ENCODE data around the gene SMIM15. TPM values are rescaled to one million over a fixed set of nuclear protein-coding genes. Genes with fewer than 3 reads are reported as not detected.

SMIM15 gene
- total RNA-seq, 1 donor from 2014 or later = 48.9 TPM

Other genes with a start within 250 kb of the SMIM15 start
- gene ERCC8, start 217.4 kb downstream of the SMIM15 start, total RNA-seq = 9.1 TPM
- 17.9 TPM for gene NDUFAF2, start 217.3 kb downstream of the SMIM15 start, total RNA-seq
- 15.7 TPM for gene ZSWIM6, start 169.8 kb upstream of the SMIM15 start, total RNA-seq